ENCODE data around the gene IREB2.

- no peak for TF ChIP-seq CTCF (IDR thresholded peaks at IDR 0.05)
- no peak for TF ChIP-seq POLR2A (IDR thresholded peaks at IDR 0.05)
- no peak for TF ChIP-seq POLR2AphosphoS5 (IDR thresholded peaks at IDR 0.05)
Observed at GRCh38 chr15:78453447-78453846, 15.4 kb downstream of the IREB2 start.

Measured in suprapubic skin (tissue), 4 donors.